ENCODE data around the gene SREBF2. TPM values are rescaled to one million over a fixed set of nuclear protein-coding genes. Genes with fewer than 3 reads are reported as not detected.
A peak's percentile ranks its signal among the peaks of the same experiment; 100 is the strongest.

Gene SREBF2
- total and polyA plus RNA-seq, 2 of the 13 experiments (the other 11 are each of a cell fraction or from before 2014, with no cell fraction given) = 53.8 to 72.6 TPM

GRCh38 chr22:41832553-41833368, at the start of gene SREBF2 (continued):
- TF ChIP-seq HMG20B (CRISPR knock-in tag; conservative IDR thresholded peaks at IDR 0.05) (0 out of 2 replicates have a peak, but pooled peaks have one; percentile 35), PTBP1 (IDR thresholded peaks at IDR 0.05; ENCODE audit: low read depth, low read length, poor library complexity, severe bottlenecking) (no peak), ZBTB46 (CRISPR knock-in tag; IDR thresholded peaks at IDR 0.05; ENCODE audit: borderline replicate concordance) (no peak), STAG1 (CRISPR knock-in tag; IDR thresholded peaks at IDR 0.05) (no peak), ZNF800 (CRISPR knock-in tag; IDR thresholded peaks at IDR 0.05) (peak; percentile 61; the same call in 1 of the 2 replicates), ZNF83 (CRISPR knock-in tag; IDR thresholded peaks at IDR 0.05; ENCODE audit: borderline replicate concordance) (0 out of 2 replicates have a peak, but pooled peaks have one; percentile 19), DRAP1 (CRISPR knock-in tag; IDR thresholded peaks at IDR 0.05) (peak; percentile 81), HOXA3 (CRISPR knock-in tag; IDR thresholded peaks at IDR 0.05) (peak; percentile 75), ZNF597 (CRISPR knock-in tag; IDR thresholded peaks at IDR 0.05) (no peak), ZNF883 (CRISPR knock-in tag; IDR thresholded peaks at IDR 0.05; ENCODE audit: not compliant biosample characterization) (no peak), CEBPG (CRISPR knock-in tag; IDR thresholded peaks at IDR 0.05) (peak; percentile 91), ZBTB25 (CRISPR knock-in tag; IDR thresholded peaks at IDR 0.05) (peak; percentile 38; the same call in 1 of the 2 replicates), ZBTB33 (CRISPR knock-in tag; IDR thresholded peaks at IDR 0.05) (peak; percentile 39; the same call in 1 of the 2 replicates), KAT7 (CRISPR knock-in tag; IDR thresholded peaks at IDR 0.05; ENCODE audit: borderline replicate concordance) (peak; percentile 1; the same call in 1 of the 2 replicates)

All from HepG2 (cell line).